Measurements from ENCODE around the gene ENG.
"Not testable (repeated sequence)": the region's sequence is repeated elsewhere in the genome, so short reads cannot be mapped to it uniquely, and the experiment has no call there.

The ENG gene

GRCh38 chr9:127790094-127790855, 64.2 kb downstream of the ENG start:
- no peak for FAIRE-seq

GRCh38 chr9:127789179-127789578, 65.3 kb downstream of the ENG start:
- FAIRE-seq, result no peak

GRCh38 chr9:127788337-127789011, 66.0 kb downstream of the ENG start:
- FAIRE-seq, result no peak

GRCh38 chr9:127786773-127787104, 67.7 kb downstream of the ENG start:
- no peak for FAIRE-seq

GRCh38 chr9:127785933-127786772, 68.3 kb downstream of the ENG start, which contains the start of gene CDK9:
TSS of gene CDK9 (plus strand) at chr9:127786034. CDS start at chr9:127786149, 115 bp downstream.
- no peak for FAIRE-seq

GRCh38 chr9:127785023-127785932, 69.2 kb downstream of the ENG start:
- FAIRE-seq, result no peak

GRCh38 chr9:127783111-127784008, 71.1 kb downstream of the ENG start:
- FAIRE-seq, result no peak

- no peak for FAIRE-seq
These were observed 72.7 kb downstream of the ENG start for GRCh38 chr9:127781806-127782205.

GRCh38 chr9:127780909-127781308, 73.5 kb downstream of the ENG start:
- FAIRE-seq, result not testable (repeated sequence)

- no peak for FAIRE-seq
These were observed 74.2 kb downstream of the ENG start for GRCh38 chr9:127780126-127780885.

- FAIRE-seq, result no peak
These were observed 75.1 kb downstream of the ENG start for GRCh38 chr9:127779136-127779981.

GRCh38 chr9:127778280-127779135, 76.0 kb downstream of the ENG start, which contains the start of gene SH2D3C:
TSS of gene SH2D3C (minus strand) at chr9:127778666. CDS start at chr9:127778627, 39 bp downstream.
- no peak for FAIRE-seq

- no peak for FAIRE-seq
These were observed 77.0 kb downstream of the ENG start for GRCh38 chr9:127777368-127777980.

GRCh38 chr9:127776924-127777289, 77.6 kb downstream of the ENG start:
- FAIRE-seq, result no peak

- no peak for FAIRE-seq
These were observed 78.1 kb downstream of the ENG start for GRCh38 chr9:127776195-127776923.

- FAIRE-seq, result no peak
These were observed 80.5 kb downstream of the ENG start for GRCh38 chr9:127773981-127774380.

GRCh38 chr9:127773272-127773671, 81.2 kb downstream of the ENG start:
- no peak for FAIRE-seq

Data from colon (tissue), 2 donors.